ENCODE data around the gene LRGUK.
"Not testable (repeated sequence)": the region's sequence is repeated elsewhere in the genome, so short reads cannot be mapped to it uniquely, and the experiment has no call there.

LRGUK gene

GRCh38 chr7:134231296-134231695, 104.2 kb downstream of the LRGUK start:
- H3K36me3 ChIP-seq (ENCODE audit: control insufficient read depth in 4 of 4, insufficient read depth in 4 of 4, low read length in 3 of 4); H3K4me3 ChIP-seq (ENCODE audit: control insufficient read depth in 1 of 7, extremely low read depth in 1 of 7, insufficient read depth in 4 of 7, low read depth in 2 of 7, low read length in 6 of 7); H3K27me3 ChIP-seq (replicated peaks in 2 of 5; ENCODE audit: control insufficient read depth in 4 of 5, insufficient read depth in 5 of 5, low read length in 4 of 5); POLR2A ChIA-PET; CTCF ChIA-PET; H3K4me1 ChIP-seq (ENCODE audit: control extremely low read depth in 1 of 4, control insufficient read depth in 4 of 4, insufficient read depth in 4 of 4, low read length in 3 of 4); DNase-seq; H3K27ac ChIP-seq (ENCODE audit: insufficient read depth in 1 of 2, low read depth in 1 of 2, low read length in 2 of 2, poor library complexity in 1 of 2, severe bottlenecking in 2 of 2); H3K9me3 ChIP-seq (ENCODE audit: control extremely low read depth in 1 of 5, control insufficient read depth in 4 of 5, insufficient read depth in 2 of 5, low read depth in 1 of 5, low read length in 4 of 5): not testable (repeated sequence)
- 80% methylated on average over 6 of the region's 7 CpGs for WGBS (ENCODE audit: insufficient coverage)

- POLR2A ChIA-PET = no interaction called here
- Histone ChIP-seq H3K27me3 (replicated peaks in 2 of 5; ENCODE audit: control insufficient read depth in 4 of 5, insufficient read depth in 5 of 5, low read length in 4 of 5) (no peaks in the 10 kb centered on the region), H3K27ac (ENCODE audit: insufficient read depth in 1 of 2, low read depth in 1 of 2, low read length in 2 of 2, poor library complexity in 1 of 2, severe bottlenecking in 2 of 2) (no peak overlapping the region), H3K4me3 (ENCODE audit: control insufficient read depth in 1 of 7, extremely low read depth in 1 of 7, insufficient read depth in 4 of 7, low read depth in 2 of 7, low read length in 6 of 7) (no peak overlapping the region), H3K36me3 (ENCODE audit: control insufficient read depth in 4 of 4, insufficient read depth in 4 of 4, low read length in 3 of 4) (no peaks in the 10 kb centered on the region), H3K9me3 (ENCODE audit: control extremely low read depth in 1 of 5, control insufficient read depth in 4 of 5, insufficient read depth in 2 of 5, low read depth in 1 of 5, low read length in 4 of 5) (peaks cover 0 to 11% (median 4%) of the 10 kb centered on the region in 5 experiments), H3K4me1 (ENCODE audit: control extremely low read depth in 1 of 4, control insufficient read depth in 4 of 4, insufficient read depth in 4 of 4, low read length in 3 of 4) (no peaks in the 10 kb centered on the region)
- no peak for DNase-seq
- 92% methylated on average over 1 of the region's 4 CpGs for WGBS (ENCODE audit: insufficient coverage)
- CTCF ChIA-PET = no interaction called here
Observed at GRCh38 chr7:134234216-134234615, 107.1 kb downstream of the LRGUK start.

- Histone ChIP-seq H3K27ac (ENCODE audit: insufficient read depth in 1 of 2, low read depth in 1 of 2, low read length in 2 of 2, poor library complexity in 1 of 2, severe bottlenecking in 2 of 2) (no peak overlapping the region), H3K27me3 (replicated peaks in 2 of 5; ENCODE audit: control insufficient read depth in 4 of 5, insufficient read depth in 5 of 5, low read length in 4 of 5) (peaks cover 0 to 2% (median 0%) of the 10 kb centered on the region in 5 experiments), H3K4me1 (ENCODE audit: control extremely low read depth in 1 of 4, control insufficient read depth in 4 of 4, insufficient read depth in 4 of 4, low read length in 3 of 4) (no peaks in the 10 kb centered on the region), H3K9me3 (ENCODE audit: control extremely low read depth in 1 of 5, control insufficient read depth in 4 of 5, insufficient read depth in 2 of 5, low read depth in 1 of 5, low read length in 4 of 5) (no peaks in the 10 kb centered on the region), H3K4me3 (ENCODE audit: control insufficient read depth in 1 of 7, extremely low read depth in 1 of 7, insufficient read depth in 4 of 7, low read depth in 2 of 7, low read length in 6 of 7) (no peak overlapping the region), H3K36me3 (ENCODE audit: control insufficient read depth in 4 of 4, insufficient read depth in 4 of 4, low read length in 3 of 4) (no peaks in the 10 kb centered on the region)
- DNase-seq = no peak
- ChIA-PET POLR2A (no interaction called here), CTCF (no interaction called here)
- no CpG with 5 or more reads among the region's 2 CpGs for WGBS (ENCODE audit: insufficient coverage)
Observed at GRCh38 chr7:134245253-134245652, 118.1 kb downstream of the LRGUK start.

- H3K27me3 ChIP-seq (replicated peaks in 2 of 5; ENCODE audit: control insufficient read depth in 4 of 5, insufficient read depth in 5 of 5, low read length in 4 of 5) = peaks cover 0 to 2% (median 0%) of the 10 kb centered on the region in 5 experiments
- H3K4me1 ChIP-seq (ENCODE audit: control extremely low read depth in 1 of 4, control insufficient read depth in 4 of 4, insufficient read depth in 4 of 4, low read length in 3 of 4) = no peaks in the 10 kb centered on the region
- no peak overlapping the region for H3K27ac ChIP-seq (ENCODE audit: insufficient read depth in 1 of 2, low read depth in 1 of 2, low read length in 2 of 2, poor library complexity in 1 of 2, severe bottlenecking in 2 of 2)
- 100% methylated on average over 1 of the region's 3 CpGs for WGBS (ENCODE audit: insufficient coverage)
- POLR2A ChIA-PET = no interaction called here
- H3K4me3 ChIP-seq (ENCODE audit: control insufficient read depth in 1 of 7, extremely low read depth in 1 of 7, insufficient read depth in 4 of 7, low read depth in 2 of 7, low read length in 6 of 7) = no peak overlapping the region
- no peaks in the 10 kb centered on the region for H3K36me3 ChIP-seq (ENCODE audit: control insufficient read depth in 4 of 4, insufficient read depth in 4 of 4, low read length in 3 of 4)
- no peak for DNase-seq
- no peaks in the 10 kb centered on the region for H3K9me3 ChIP-seq (ENCODE audit: control extremely low read depth in 1 of 5, control insufficient read depth in 4 of 5, insufficient read depth in 2 of 5, low read depth in 1 of 5, low read length in 4 of 5)
- CTCF ChIA-PET = no interaction called here
Observed at GRCh38 chr7:134246347-134246746, 119.2 kb downstream of the LRGUK start.

GRCh38 chr7:134246761-134247160, 119.6 kb downstream of the LRGUK start:
- no peak for DNase-seq
- Histone ChIP-seq H3K4me3 (ENCODE audit: control insufficient read depth in 1 of 7, extremely low read depth in 1 of 7, insufficient read depth in 4 of 7, low read depth in 2 of 7, low read length in 6 of 7) (no peak overlapping the region), H3K27me3 (replicated peaks in 2 of 5; ENCODE audit: control insufficient read depth in 4 of 5, insufficient read depth in 5 of 5, low read length in 4 of 5) (peaks cover 0 to 2% (median 0%) of the 10 kb centered on the region in 5 experiments), H3K9me3 (ENCODE audit: control extremely low read depth in 1 of 5, control insufficient read depth in 4 of 5, insufficient read depth in 2 of 5, low read depth in 1 of 5, low read length in 4 of 5) (no peaks in the 10 kb centered on the region), H3K4me1 (ENCODE audit: control extremely low read depth in 1 of 4, control insufficient read depth in 4 of 4, insufficient read depth in 4 of 4, low read length in 3 of 4) (no peaks in the 10 kb centered on the region), H3K27ac (ENCODE audit: insufficient read depth in 1 of 2, low read depth in 1 of 2, low read length in 2 of 2, poor library complexity in 1 of 2, severe bottlenecking in 2 of 2) (no peak overlapping the region), H3K36me3 (ENCODE audit: control insufficient read depth in 4 of 4, insufficient read depth in 4 of 4, low read length in 3 of 4) (no peaks in the 10 kb centered on the region)
- CTCF ChIA-PET = no interaction called here
- POLR2A ChIA-PET = no interaction called here
- WGBS (ENCODE audit: insufficient coverage) = no CpG with 5 or more reads among the region's 2 CpGs

GRCh38 chr7:134248196-134248595, 121.1 kb downstream of the LRGUK start:
- Histone ChIP-seq H3K4me1 (ENCODE audit: control extremely low read depth in 1 of 4, control insufficient read depth in 4 of 4, insufficient read depth in 4 of 4, low read length in 3 of 4) (no peaks in the 10 kb centered on the region), H3K9me3 (ENCODE audit: control extremely low read depth in 1 of 5, control insufficient read depth in 4 of 5, insufficient read depth in 2 of 5, low read depth in 1 of 5, low read length in 4 of 5) (no peaks in the 10 kb centered on the region), H3K27ac (ENCODE audit: insufficient read depth in 1 of 2, low read depth in 1 of 2, low read length in 2 of 2, poor library complexity in 1 of 2, severe bottlenecking in 2 of 2) (no peak overlapping the region), H3K4me3 (ENCODE audit: control insufficient read depth in 1 of 7, extremely low read depth in 1 of 7, insufficient read depth in 4 of 7, low read depth in 2 of 7, low read length in 6 of 7) (no peak overlapping the region), H3K27me3 (replicated peaks in 2 of 5; ENCODE audit: control insufficient read depth in 4 of 5, insufficient read depth in 5 of 5, low read length in 4 of 5) (peaks cover 0 to 2% (median 0%) of the 10 kb centered on the region in 5 experiments), H3K36me3 (ENCODE audit: control insufficient read depth in 4 of 4, insufficient read depth in 4 of 4, low read length in 3 of 4) (no peaks in the 10 kb centered on the region)
- no peak for DNase-seq
- 95% methylated on average over 2 of the region's 3 CpGs for WGBS (ENCODE audit: insufficient coverage)
- POLR2A ChIA-PET = no interaction called here
- CTCF ChIA-PET = no interaction called here

GRCh38 chr7:134254311-134254710, 127.2 kb downstream of the LRGUK start:
- Histone ChIP-seq H3K27ac (ENCODE audit: insufficient read depth in 1 of 2, low read depth in 1 of 2, low read length in 2 of 2, poor library complexity in 1 of 2, severe bottlenecking in 2 of 2) (no peak overlapping the region), H3K4me3 (ENCODE audit: control insufficient read depth in 1 of 7, extremely low read depth in 1 of 7, insufficient read depth in 4 of 7, low read depth in 2 of 7, low read length in 6 of 7) (no peak overlapping the region), H3K9me3 (ENCODE audit: control extremely low read depth in 1 of 5, control insufficient read depth in 4 of 5, insufficient read depth in 2 of 5, low read depth in 1 of 5, low read length in 4 of 5) (no peaks in the 10 kb centered on the region), H3K36me3 (ENCODE audit: control insufficient read depth in 4 of 4, insufficient read depth in 4 of 4, low read length in 3 of 4) (no peaks in the 10 kb centered on the region), H3K27me3 (replicated peaks in 2 of 5; ENCODE audit: control insufficient read depth in 4 of 5, insufficient read depth in 5 of 5, low read length in 4 of 5) (no peaks in the 10 kb centered on the region), H3K4me1 (ENCODE audit: control extremely low read depth in 1 of 4, control insufficient read depth in 4 of 4, insufficient read depth in 4 of 4, low read length in 3 of 4) (no peaks in the 10 kb centered on the region)
- ChIA-PET POLR2A (no interaction called here), CTCF (no interaction called here)
- WGBS (ENCODE audit: insufficient coverage) = 100% methylated on average over 3 of the region's 3 CpGs
- DNase-seq = no peak

Measured in common myeloid progenitor, CD34-positive (primary cell).